ENCODE results near the gene ARRB2. TPM values are rescaled to one million over a fixed set of nuclear protein-coding genes. Genes with fewer than 3 reads are reported as not detected.

The ARRB2 gene
- total and polyA plus RNA-seq, 2 of the 13 experiments (the other 11 are each of a cell fraction or from before 2014, with no cell fraction given) = 21.5 to 49.2 TPM

- no peak; the same call in 1 of the 2 replicates for TF ChIP-seq CTCF (CRISPR knock-in tag; IDR thresholded peaks at IDR 0.05)
- TF ChIP-seq TBX2 (CRISPR knock-in tag; IDR thresholded peaks at IDR 0.05; ENCODE audit: borderline replicate concordance) = no peak; the same call in 1 of the 2 replicates
- TF ChIP-seq ZEB1 (IDR thresholded peaks at IDR 0.05; ENCODE audit: insufficient replicate concordance, low read depth) = peak; percentile 92
- peak; percentile 56 for TF ChIP-seq ARID5B (CRISPR knock-in tag; IDR thresholded peaks at IDR 0.05)
- TF ChIP-seq PHF8 (CRISPR knock-in tag; IDR thresholded peaks at IDR 0.05) = 0 out of 2 replicates have a peak, but pooled peaks have one; percentile 22
- TF ChIP-seq SP5 (CRISPR knock-in tag; IDR thresholded peaks at IDR 0.05; ENCODE audit: borderline replicate concordance, low read depth) = 0 out of 2 replicates have a peak, but pooled peaks have one; percentile 14
- TF ChIP-seq HNF1B (CRISPR knock-in tag; IDR thresholded peaks at IDR 0.05) = peak; percentile 52; the same call in 1 of the 2 replicates
These were observed 24.5 kb downstream of the ARRB2 start (continued) for GRCh38 chr17:4734857-4735475.

Data from HepG2 (cell line).